GM12878 (cell line): ENCODE measurements around the gene TCERG1L. TPM values are rescaled to one million over a fixed set of nuclear protein-coding genes. Genes with fewer than 3 reads are reported as not detected.

Experiments
- ATAC-seq: fragments of 200-7000 bp; cut with Tn5 transposase; 3 replicates; pipeline ENCODE4 v1.9.1; 2020; ENCODE audit warnings: mild to moderate bottlenecking, moderate library complexity
- BruUV-seq: library from RNA; stranded (reverse); fragments of 400-500 nt; replicated peaks from 2 replicates; lab custom pipeline; 2021; lab: Mats Ljungman, UMichigan
- CTCF ChIA-PET: fragments of 300-600 bp; sonication (Branson Sonifier 250); formaldehyde crosslinking; extraction: SDS; loops from one replicate; lab custom pipeline; 2021; ENCODE audit warnings: inconsistent platforms; lab: Yijun Ruan, JAX
- POLR2A ChIA-PET: fragments of 350-600 bp; formaldehyde crosslinking; extraction: SDS; loops from one replicate; lab custom pipeline; 2021; ENCODE audit warnings: inconsistent platforms; lab: Charles Lee
- RAD21 ChIA-PET: fragments of 300-600 bp; sonication (Branson Sonifier 250); formaldehyde crosslinking; loops from one replicate; lab custom pipeline; 2023; ENCODE audit warnings: antibody characterized with exemption; ENCODE audit not compliant: unreplicated experiment; lab: Charles Lee
- SMC1A ChIA-PET: fragments of 300-600 bp; sonication (Branson Sonifier 250); formaldehyde crosslinking; loops from one replicate; lab custom pipeline; 2023; ENCODE audit not compliant: unreplicated experiment, uncharacterized antibody; lab: Charles Lee
- DNase-seq: peaks from one replicate; pipeline ENCODE4 v3.0.0-alpha.2; 2011; ENCODE audit warnings: low read depth, low spot score
- FAIRE-seq: peaks from 3 replicates; lab custom pipeline; 2011; peaks lifted over from hg19 to GRCh38; lab: Jason Lieb, UNC
- H2AFZ ChIP-seq: 2 replicates; pipeline ENCODE4 v1.6.0; 2011; ENCODE audit warnings: low read depth, low read length, control low read depth; ENCODE audit not compliant: control insufficient read depth
- H3K27ac ChIP-seq: 2 replicates; pipeline ENCODE4 v1.5.1; 2011; ENCODE audit warnings: control low read depth; ENCODE audit not compliant: control insufficient read depth, insufficient read depth
- H3K27me3 ChIP-seq, 2 experiments: replicated peaks in 1 of 2; 2 replicates each; pipeline versions ENCODE4 v1.6.0 to v1.6.1; 2011; ENCODE audit warnings: low read length in 1 of 2; ENCODE audit not compliant: control insufficient read depth in 2 of 2, insufficient read depth in 2 of 2
- H3K36me3 ChIP-seq, 2 experiments: 2 replicates each; pipeline ENCODE4 v1.5.1; 2011; ENCODE audit warnings: low read length in 1 of 2; ENCODE audit not compliant: control insufficient read depth in 2 of 2, insufficient read depth in 2 of 2
- H3K4me1 ChIP-seq: 2 replicates; pipeline ENCODE4 v1.6.1; 2011; ENCODE audit warnings: mild to moderate bottlenecking, low read length, moderate library complexity, mixed read lengths; ENCODE audit not compliant: control insufficient read depth, insufficient read depth
- H3K4me2 ChIP-seq: 2 replicates; pipeline ENCODE4 v1.6.0; 2011; ENCODE audit warnings: control low read depth; ENCODE audit not compliant: control insufficient read depth, insufficient read depth
- H3K4me3 ChIP-seq: fragments of 200-600 bp; sonication (generic); 2 replicates; pipeline ENCODE4 v1.5.1; 2016
- H3K79me2 ChIP-seq: 2 replicates; pipeline ENCODE4 v1.6.0; 2011; ENCODE audit warnings: low read length; ENCODE audit not compliant: control insufficient read depth, insufficient read depth
- H3K9ac ChIP-seq: 2 replicates; pipeline ENCODE4 v1.8.0; 2011; ENCODE audit warnings: low read length, control low read depth, mixed read lengths; ENCODE audit not compliant: control insufficient read depth, insufficient read depth
- H3K9me3 ChIP-seq: replicated peaks from 3 replicates; pipeline ENCODE4 v1.5.1; 2011; ENCODE audit warnings: mild to moderate bottlenecking, low read length; ENCODE audit not compliant: control insufficient read depth, insufficient read depth
- H4K20me1 ChIP-seq: 2 replicates; pipeline ENCODE4 v1.6.0; 2011; ENCODE audit not compliant: control insufficient read depth, insufficient read depth
- CREB1 ChIP-seq: IDR thresholded peaks from 2 replicates; pipeline ENCODE4 v1.6.1; 2012; ENCODE audit warnings: low read depth, mild to moderate bottlenecking, inconsistent platforms
- CUX1 ChIP-seq: IDR thresholded peaks from 2 replicates; pipeline ENCODE4 v1.6.1; 2012; ENCODE audit warnings: improper control_type of control experiment, low read depth, low read length; ENCODE audit not compliant: insufficient replicate concordance
- RELB ChIP-seq: fragments of 450-650 bp; IDR thresholded peaks from 2 replicates; pipeline ENCODE4 v1.6.1; 2017; ENCODE audit warnings: low read depth, mild to moderate bottlenecking, moderate library complexity
- TCF7 ChIP-seq: IDR thresholded peaks from 2 replicates; pipeline ENCODE4 v1.6.1; 2014; ENCODE audit warnings: antibody characterized with exemption, borderline replicate concordance
- WGBS: methylation state at CpG from one replicate; pipeline ENCODE4 v1.1.6; 2016; ENCODE audit warnings: low lambda C conversion rate; ENCODE audit not compliant: insufficient replicate concordance, insufficient coverage; ENCODE audit errors: missing lambda C conversion rate; 5-methylcytosine and 5-hydroxymethylcytosine counted together
- in situ Hi-C: fragments of 300-500 bp; cut with MboI; formaldehyde crosslinking; loops from 9 replicates; pipeline ENCODE4 v1.14.3; 2018; ENCODE audit warnings: mixed read lengths
- intact Hi-C: fragments of 100-400 bp; cut with micrococcal nuclease; formaldehyde crosslinking; loops from one replicate; pipeline ENCODE4 v1.14.2; 2022; ENCODE audit not compliant: unreplicated experiment
- polyA plus RNA-seq, 11 experiments: library from polyadenylated mRNA; depleted of rRNA in 4 of 11; unstranded in 6 of 11; stranded (reverse) in 5 of 11; fragments of >200 nt; fragmentation: Nextera tagmentation in 4 of 11; fragmentation: Illumina TruSeq in 1 of 11; extraction: Ambion mirVana in 4 of 11; extraction: Trizol in 1 of 11; gene quantifications; 1 replicate in 1 of 11; 2 replicates in 10 of 11; pipeline versions ENCODE4 v1.2.1 to v1.2.3, GENCODE V29; 2011 to 2016; ENCODE audit warnings: inconsistent platforms in 2 of 11, missing spikeins in 2 of 11, low read depth in 1 of 11
- total RNA-seq, 4 experiments: library from RNA; depleted of rRNA in 3 of 4; stranded (reverse); fragments of >200 nt in 3 of 4; fragmentation: Illumina TruSeq in 1 of 4; extraction: Trizol in 1 of 4; gene quantifications; 2 replicates each; pipeline versions ENCODE4 v1.2.1 to v1.2.3, GENCODE V29; 2013 to 2021

The TCERG1L gene
- total and polyA plus RNA-seq, 10 of the 15 experiments (the other 5 are each of a cell fraction or from before 2014, with no cell fraction given), result not detected

GRCh38 chr10:131200856-131201470 is 110.6 kb downstream of the TCERG1L start:
- ATAC-seq (no peak), FAIRE-seq (no peak), DNase-seq (no peak)
- BruUV-seq, result no TSS peak
- Histone ChIP-seq H3K27me3 (no peaks in the 10 kb centered on the region), H3K36me3 (no peaks in the 10 kb centered on the region), H3K79me2 (no peaks in the 10 kb centered on the region), H3K4me3 (no peak overlapping the region), H4K20me1 (no peaks in the 10 kb centered on the region), H2AFZ (no peak overlapping the region), H3K4me1 (no peaks in the 10 kb centered on the region), H3K27ac (no peak overlapping the region), H3K9me3 (no peaks in the 10 kb centered on the region; the same call in 2 of the 3 replicates), H3K9ac (no peak overlapping the region), H3K4me2 (no peak overlapping the region)
- in situ Hi-C loops (no loop called here), intact Hi-C loops (no loop called here)
- RAD21 ChIA-PET, result no interaction called here
- CTCF ChIA-PET, result interaction anchor here (0.7 kb wide), 1 partner anchor 745 kb away, joined by 3 read pairs; no protein-coding TSS in a partner anchor
- SMC1A ChIA-PET, result no interaction called here
- POLR2A ChIA-PET, result no interaction called here
- TF ChIP-seq TCF7 (no peak), RELB (no peak), CREB1 (no peak), CUX1 (no peak)
- 44% methylated on average over 21 of the region's 21 CpGs for WGBS
